HG03354 (cell line): Measurements from ENCODE around the gene RABEP2.
"Not testable (repeated sequence)": the region's sequence is repeated elsewhere in the genome, so short reads cannot be mapped to it uniquely, and the experiment has no call there.

ENCODE experiments used
- ATAC-seq: cut with Tn5 transposase; IDR thresholded peaks from one replicate; pipeline ENCODE4 v1.9.1; 2021; ENCODE audit warnings: mild to moderate bottlenecking; ENCODE audit not compliant: unreplicated experiment, poor library complexity, severe bottlenecking

The RABEP2 gene

GRCh38 chr16:28924762-28925385 is at the start of gene RABEP2:
TSS of gene RABEP2 (minus strand) at chr16:28925238. CDS start at chr16:28925163, 75 bp downstream.
- peak; percentile 69 for ATAC-seq

GRCh38 chr16:28974437-28975157 is 49.6 kb upstream of the RABEP2 start, which contains the start of gene SPNS1:
TSS of gene SPNS1 (plus strand) at chr16:28974778. CDS start at chr16:28975152, 374 bp downstream.
- peak; percentile 89 for ATAC-seq

- peak; percentile 27 for ATAC-seq
Observed at GRCh38 chr16:28974007-28974436, 49.0 kb upstream of the RABEP2 start.

- ATAC-seq = not testable (repeated sequence)
Observed at GRCh38 chr16:28969696-28970095, 44.7 kb upstream of the RABEP2 start.

- no peak for ATAC-seq
Observed at GRCh38 chr16:28967156-28967555, 42.1 kb upstream of the RABEP2 start.

- no peak for ATAC-seq
Observed at GRCh38 chr16:28964496-28964895, 39.5 kb upstream of the RABEP2 start.

GRCh38 chr16:28964072-28964471 is 39.0 kb upstream of the RABEP2 start:
- no peak for ATAC-seq

GRCh38 chr16:28958836-28959235 is 33.8 kb upstream of the RABEP2 start:
- ATAC-seq = no peak

GRCh38 chr16:28958216-28958615 is 33.2 kb upstream of the RABEP2 start:
- no peak for ATAC-seq

- no peak for ATAC-seq
Observed at GRCh38 chr16:28951410-28951943, 26.4 kb upstream of the RABEP2 start.

GRCh38 chr16:28950648-28951409 is 25.8 kb upstream of the RABEP2 start, which contains the start of gene NFATC2IP:
TSS of gene NFATC2IP (plus strand) at chr16:28950937. CDS start at chr16:28951012, 75 bp downstream.
- peak; percentile 93 for ATAC-seq

- no peak for ATAC-seq
Observed at GRCh38 chr16:28946681-28947080, 21.6 kb upstream of the RABEP2 start.

- no peak for ATAC-seq
Observed at GRCh38 chr16:28943281-28943680, 18.2 kb upstream of the RABEP2 start.

- not testable (repeated sequence) for ATAC-seq
Observed at GRCh38 chr16:28939825-28940224, 14.8 kb upstream of the RABEP2 start.

- no peak for ATAC-seq
Observed at GRCh38 chr16:28938721-28939120, 13.7 kb upstream of the RABEP2 start.

- no peak for ATAC-seq
Observed at GRCh38 chr16:28937222-28937876, 12.3 kb upstream of the RABEP2 start.

- no peak for ATAC-seq
Observed at GRCh38 chr16:28936784-28937155, 11.7 kb upstream of the RABEP2 start.

- ATAC-seq = peak; percentile 85
Observed at GRCh38 chr16:28935924-28936783, 11.1 kb upstream of the RABEP2 start.

GRCh38 chr16:28935346-28935745 is 10.3 kb upstream of the RABEP2 start:
- ATAC-seq = no peak
